Mesenchymal stem cell (in vitro differentiated cells and primary cell): Measurements from ENCODE around the gene SOX6.

ENCODE experiments used
- DNase-seq: peaks from one replicate; pipeline ENCODE4 v3.0.0-alpha.2; 2013
- H2AFZ ChIP-seq: one replicate; pipeline ENCODE4 v1.6.1; 2013; ENCODE audit warnings: low read depth, mild to moderate bottlenecking, control low read depth, inconsistent platforms, low read length, moderate library complexity
- H2AK5ac ChIP-seq: 2 replicates; pipeline ENCODE4 v1.6.1; 2013; ENCODE audit warnings: low read length, moderate library complexity, mild to moderate bottlenecking, inconsistent platforms; ENCODE audit not compliant: severe bottlenecking
- H2BK120ac ChIP-seq: one replicate; pipeline ENCODE4 v1.6.1; 2013; ENCODE audit warnings: low read depth, mild to moderate bottlenecking, inconsistent platforms, low read length, moderate library complexity
- H2BK12ac ChIP-seq, 2 experiments: one replicate each; pipeline ENCODE4 v1.6.1; 2013; ENCODE audit warnings: inconsistent platforms in 2 of 2, low read length in 2 of 2, mild to moderate bottlenecking in 2 of 2, moderate library complexity in 2 of 2, control low read depth in 1 of 2
- H2BK15ac ChIP-seq: one replicate; pipeline ENCODE4 v1.6.1; 2013; ENCODE audit warnings: mild to moderate bottlenecking, low read depth, inconsistent platforms; ENCODE audit not compliant: poor library complexity, severe bottlenecking
- H2BK5ac ChIP-seq: 2 replicates; pipeline ENCODE4 v1.6.1; 2013; ENCODE audit warnings: low read depth, mild to moderate bottlenecking, low read length, control low read depth, inconsistent platforms; ENCODE audit not compliant: poor library complexity, severe bottlenecking
- H3K14ac ChIP-seq, 2 experiments: one replicate each; pipeline ENCODE4 v1.6.1; 2013; ENCODE audit warnings: inconsistent platforms in 2 of 2, low read length in 2 of 2, control low read depth in 1 of 2, mild to moderate bottlenecking in 1 of 2, moderate library complexity in 1 of 2
- H3K18ac ChIP-seq, 2 experiments: one replicate each; pipeline ENCODE4 v1.6.1; 2013; ENCODE audit warnings: inconsistent platforms in 2 of 2, low read length in 2 of 2, control low read depth in 1 of 2, low read depth in 1 of 2, mild to moderate bottlenecking in 1 of 2
- H3K23ac ChIP-seq, 2 experiments: one replicate each; pipeline ENCODE4 v1.6.1; 2013; ENCODE audit warnings: inconsistent platforms in 2 of 2, low read length in 2 of 2, mild to moderate bottlenecking in 2 of 2, moderate library complexity in 2 of 2, control low read depth in 1 of 2
- H3K27ac ChIP-seq: 2 replicates; pipeline ENCODE4 v1.5.1; 2013; ENCODE audit warnings: mild to moderate bottlenecking, moderate library complexity, low read length, control low read depth, inconsistent platforms; ENCODE audit not compliant: poor library complexity, severe bottlenecking
- H3K27me3 ChIP-seq, 2 experiments: 2 replicates each; pipeline versions ENCODE4 v1.6.1 to v1.7.0; 2013; ENCODE audit warnings: low read length in 2 of 2, mild to moderate bottlenecking in 2 of 2, moderate library complexity in 2 of 2, control low read depth in 1 of 2, inconsistent platforms in 1 of 2; ENCODE audit not compliant: control insufficient read depth in 1 of 2, insufficient read depth in 1 of 2
- H3K36me3 ChIP-seq, 2 experiments: 2 replicates each; pipeline versions ENCODE4 v1.6.1 to v1.7.0; 2013; ENCODE audit warnings: low read length in 2 of 2, control low read depth in 1 of 2, inconsistent platforms in 1 of 2, low read depth in 1 of 2, mild to moderate bottlenecking in 1 of 2; ENCODE audit not compliant: insufficient read depth in 2 of 2, control insufficient read depth in 1 of 2
- H3K4ac ChIP-seq, 2 experiments: one replicate each; pipeline ENCODE4 v1.6.1; 2013; ENCODE audit warnings: inconsistent platforms in 2 of 2, low read length in 2 of 2, mild to moderate bottlenecking in 2 of 2, moderate library complexity in 2 of 2, control low read depth in 1 of 2, low read depth in 1 of 2
- H3K4me1 ChIP-seq: 2 replicates; pipeline ENCODE4 v1.6.1; 2013; ENCODE audit warnings: low read depth, low read length, control low read depth; ENCODE audit not compliant: control insufficient read depth, insufficient read depth
- H3K4me2 ChIP-seq: 2 replicates; pipeline ENCODE4 v1.6.1; 2013; ENCODE audit warnings: low read length, mild to moderate bottlenecking, inconsistent platforms; ENCODE audit not compliant: poor library complexity, severe bottlenecking
- H3K4me3 ChIP-seq, 2 experiments: 2 replicates each; pipeline versions ENCODE4 v1.5.1 to v1.7.0; 2013; ENCODE audit warnings: low read length in 2 of 2, mild to moderate bottlenecking in 2 of 2, control low read depth in 1 of 2, low read depth in 1 of 2; ENCODE audit not compliant: insufficient read depth in 1 of 2
- H3K79me1 ChIP-seq: replicated peaks from 2 replicates; pipeline ENCODE4 v1.6.1; 2013; ENCODE audit warnings: mild to moderate bottlenecking, control low read depth, low read length, inconsistent platforms; ENCODE audit not compliant: poor library complexity, severe bottlenecking
- H3K9ac ChIP-seq: 2 replicates; pipeline ENCODE4 v1.7.0; 2013; ENCODE audit warnings: mild to moderate bottlenecking, low read length, moderate library complexity
- H3K9me3 ChIP-seq: 2 replicates; pipeline ENCODE4 v1.7.0; 2013; ENCODE audit warnings: mild to moderate bottlenecking, low read length; ENCODE audit not compliant: control insufficient read depth
- H4K8ac ChIP-seq: one replicate; pipeline ENCODE4 v1.6.1; 2013; ENCODE audit warnings: inconsistent platforms, mild to moderate bottlenecking, low read length, moderate library complexity
- H4K91ac ChIP-seq: one replicate; pipeline ENCODE4 v1.6.1; 2013; ENCODE audit warnings: mild to moderate bottlenecking, low read length, inconsistent platforms
- WGBS: methylation state at CpG from one replicate; pipeline ENCODE4 v1.1.7; 2013; ENCODE audit warnings: mixed read lengths; 5-methylcytosine and 5-hydroxymethylcytosine counted together

SOX6 gene

DNA sequence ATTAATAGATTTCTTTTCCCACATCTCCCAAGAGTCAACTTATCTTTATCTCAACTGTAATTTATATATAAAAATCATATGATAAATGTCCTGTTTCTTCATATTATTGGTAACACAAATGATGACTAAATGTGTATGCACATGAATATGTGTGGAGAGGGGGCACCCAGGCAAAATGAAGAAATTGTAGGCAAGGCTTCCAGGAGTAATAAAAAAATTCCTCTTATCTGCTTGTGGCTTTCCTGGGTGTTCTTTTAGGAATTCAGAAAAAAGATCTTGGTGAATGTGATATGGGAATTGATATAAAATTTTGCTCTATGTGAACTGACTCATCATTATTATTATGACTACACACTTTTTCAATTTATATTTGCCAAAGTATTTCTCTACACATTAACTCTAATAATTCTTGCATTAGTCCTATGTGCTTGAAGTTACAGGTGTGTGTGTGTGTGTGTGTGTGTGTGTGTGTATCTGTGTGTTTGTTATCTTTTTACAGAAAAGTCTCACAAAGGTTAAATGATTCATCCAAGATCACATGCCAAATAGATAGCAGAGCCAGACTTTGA is 197.8 kb downstream of the SOX6 start:
- DNase-seq: no peak
- H4K91ac ChIP-seq: no peak overlapping the region
- H3K36me3 ChIP-seq: no peaks in the 10 kb centered on the region
- no peaks in the 10 kb centered on the region for H3K9me3 ChIP-seq
- H2BK15ac ChIP-seq: no peak overlapping the region
- H3K18ac ChIP-seq: no peak overlapping the region
- no peak overlapping the region for H3K4me2 ChIP-seq
- no peak overlapping the region for H2BK120ac ChIP-seq
- no peaks in the 10 kb centered on the region for H3K27me3 ChIP-seq
- H3K9ac ChIP-seq: no peak overlapping the region
- H2AK5ac ChIP-seq: no peak overlapping the region
- H2BK12ac ChIP-seq: no peak overlapping the region
- no peak overlapping the region for H3K4me3 ChIP-seq
- H2BK5ac ChIP-seq: no peak overlapping the region
- H3K4me1 ChIP-seq: no peaks in the 10 kb centered on the region
- no peak overlapping the region for H4K8ac ChIP-seq
- H3K23ac ChIP-seq: no peak overlapping the region
- no peak overlapping the region for H3K14ac ChIP-seq
- peaks cover 2% of the 10 kb centered on the region for H3K79me1 ChIP-seq
- H3K4ac ChIP-seq: no peak overlapping the region
- H3K27ac ChIP-seq: no peak overlapping the region
- H2AFZ ChIP-seq: no peak overlapping the region

DNA sequence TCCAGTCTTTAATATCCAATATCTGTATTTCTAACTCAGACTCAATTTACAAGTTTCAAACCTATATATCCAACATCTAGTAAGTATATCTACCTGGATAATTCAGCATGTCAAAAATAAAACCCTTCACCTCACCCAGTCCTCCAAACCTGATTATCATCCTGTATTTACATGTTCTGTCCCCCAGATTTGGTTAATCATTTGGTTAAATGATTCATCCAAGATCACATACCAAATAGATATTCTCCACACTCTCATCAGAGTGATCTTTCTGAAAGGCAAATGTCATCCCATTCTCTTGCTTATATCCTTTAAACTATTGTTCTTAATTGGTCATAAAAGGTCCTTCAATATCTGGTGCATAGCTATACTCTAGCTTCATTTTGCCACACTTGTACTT is 199.0 kb downstream of the SOX6 start:
- Histone ChIP-seq H2BK15ac (no peak overlapping the region), H3K14ac (no peak overlapping the region), H4K8ac (no peak overlapping the region), H2AK5ac (no peak overlapping the region), H3K36me3 (no peaks in the 10 kb centered on the region), H3K4ac (no peak overlapping the region), H2AFZ (no peak overlapping the region), H2BK120ac (no peak overlapping the region), H3K9me3 (no peaks in the 10 kb centered on the region), H3K18ac (no peak overlapping the region), H3K23ac (no peak overlapping the region), H3K9ac (no peak overlapping the region), H2BK5ac (no peak overlapping the region), H3K4me2 (no peak overlapping the region), H3K4me1 (no peaks in the 10 kb centered on the region), H3K27me3 (no peaks in the 10 kb centered on the region), H3K79me1 (peaks cover 2% of the 10 kb centered on the region), H3K4me3 (no peak overlapping the region), H4K91ac (no peak overlapping the region), H2BK12ac (no peak overlapping the region), H3K27ac (no peak overlapping the region)
- no peak for DNase-seq

DNA sequence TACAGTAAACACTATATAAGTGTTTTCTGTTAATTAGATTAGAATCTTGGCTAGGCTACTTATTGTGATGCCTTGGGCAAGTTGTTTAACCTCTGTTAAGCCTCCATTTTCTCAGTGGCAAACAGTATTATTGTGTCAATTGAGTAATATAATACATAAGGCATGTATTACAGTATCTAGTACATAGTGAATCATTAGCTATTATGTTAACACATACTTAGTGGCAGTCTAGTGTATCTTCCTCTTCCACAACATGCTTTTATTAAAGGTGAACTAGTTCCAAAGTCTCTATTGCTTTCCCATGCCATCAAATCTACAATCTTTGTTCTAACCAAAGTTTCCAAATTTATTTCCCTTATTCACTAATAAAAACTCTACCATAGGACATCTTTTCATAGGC is 200.9 kb downstream of the SOX6 start:
- Histone ChIP-seq H3K27me3 (no peaks in the 10 kb centered on the region), H3K9me3 (no peaks in the 10 kb centered on the region), H3K23ac (no peak overlapping the region), H2BK12ac (no peak overlapping the region), H3K4me3 (no peak overlapping the region), H3K14ac (no peak overlapping the region), H3K36me3 (no peaks in the 10 kb centered on the region), H4K8ac (no peak overlapping the region), H3K18ac (no peak overlapping the region), H3K4me2 (no peak overlapping the region), H3K4ac (no peak overlapping the region), H3K9ac (no peak overlapping the region), H3K79me1 (peaks cover 2% of the 10 kb centered on the region), H2BK5ac (no peak overlapping the region), H3K27ac (peak overlapping the region; percentile 88), H2AK5ac (no peak overlapping the region), H3K4me1 (no peaks in the 10 kb centered on the region), H4K91ac (no peak overlapping the region), H2BK120ac (no peak overlapping the region), H2BK15ac (no peak overlapping the region), H2AFZ (no peak overlapping the region)
- no peak for DNase-seq

- Histone ChIP-seq H4K91ac (no peak overlapping the region), H3K4me2 (no peak overlapping the region), H3K4me1 (no peaks in the 10 kb centered on the region), H3K9me3 (no peaks in the 10 kb centered on the region), H2AK5ac (no peak overlapping the region), H3K27me3 (no peaks in the 10 kb centered on the region), H2BK120ac (no peak overlapping the region), H3K18ac (no peak overlapping the region), H3K14ac (no peak overlapping the region), H3K23ac (no peak overlapping the region), H2BK5ac (peak overlapping the region; percentile 15), H2BK12ac (no peak overlapping the region), H3K4ac (no peak overlapping the region), H3K9ac (no peak overlapping the region), H3K27ac (peak overlapping the region; percentile 88), H3K4me3 (no peak overlapping the region), H2BK15ac (no peak overlapping the region), H3K36me3 (no peaks in the 10 kb centered on the region), H2AFZ (no peak overlapping the region), H3K79me1 (peaks cover 2% of the 10 kb centered on the region), H4K8ac (no peak overlapping the region)
- no CpG with 5 or more reads among the region's 4 CpGs for WGBS
- no peak for DNase-seq
Observed at GRCh38 chr11:16154715-16155396, 201.5 kb downstream of the SOX6 start.
